DMS153 treated with DMSO at 0.1 percent for 48 hours (cell line): ENCODE measurements around the gene CD72.

ENCODE experiments used
- DNase-seq: peaks from one replicate; lab custom pipeline; 2025; ENCODE audit not compliant: unreplicated experiment; lab: John Stamatoyannopoulos, UW

Gene CD72, protein sequence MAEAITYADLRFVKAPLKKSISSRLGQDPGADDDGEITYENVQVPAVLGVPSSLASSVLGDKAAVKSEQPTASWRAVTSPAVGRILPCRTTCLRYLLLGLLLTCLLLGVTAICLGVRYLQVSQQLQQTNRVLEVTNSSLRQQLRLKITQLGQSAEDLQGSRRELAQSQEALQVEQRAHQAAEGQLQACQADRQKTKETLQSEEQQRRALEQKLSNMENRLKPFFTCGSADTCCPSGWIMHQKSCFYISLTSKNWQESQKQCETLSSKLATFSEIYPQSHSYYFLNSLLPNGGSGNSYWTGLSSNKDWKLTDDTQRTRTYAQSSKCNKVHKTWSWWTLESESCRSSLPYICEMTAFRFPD

DNA sequence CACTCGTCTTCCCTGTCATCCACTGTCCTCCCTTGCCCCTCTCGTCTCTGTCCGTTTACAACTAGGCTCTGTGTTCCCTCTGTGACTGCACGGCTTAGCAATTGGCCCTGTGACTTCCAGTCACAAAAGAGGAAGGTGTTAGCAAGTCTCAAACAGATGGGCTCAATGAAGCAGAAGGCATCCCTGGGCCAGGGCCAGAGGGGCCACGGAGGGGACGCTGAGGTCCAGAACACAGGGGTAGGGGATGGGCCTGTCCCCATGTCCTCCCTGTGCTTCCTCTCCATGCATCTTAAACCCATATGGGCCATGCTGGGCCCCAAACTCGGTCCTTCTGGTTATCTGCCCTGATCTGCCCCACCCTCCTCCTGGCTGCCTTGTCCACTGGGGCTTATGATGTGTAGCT is at the start of gene CD72:
Gene CD72 (minus strand): TSS at position 89 of the 403 bp plus-strand sequence. CDS start 110 bp downstream, outside the sequence.
- DNase-seq: no peak

DNA sequence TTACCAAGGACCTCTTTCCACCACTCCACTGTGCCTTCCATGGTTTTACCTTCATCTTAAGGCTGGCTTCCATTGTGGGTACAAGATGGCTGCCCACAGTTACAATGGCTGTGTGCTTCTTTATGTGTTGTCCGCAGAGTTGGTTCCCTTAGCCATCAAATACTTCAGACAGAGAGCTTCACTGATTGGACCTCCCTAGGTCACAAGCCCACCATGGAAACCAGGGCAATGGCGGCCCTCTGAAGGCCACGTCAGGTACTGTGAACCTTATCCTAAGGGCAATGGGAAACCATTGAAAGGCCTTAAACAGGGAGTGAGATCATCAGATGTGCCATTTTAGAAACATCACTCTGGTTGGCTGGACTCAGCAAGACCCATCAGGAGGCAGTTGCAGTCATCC is 49.7 kb upstream of the CD72 start:
- no peak for DNase-seq

DNA sequence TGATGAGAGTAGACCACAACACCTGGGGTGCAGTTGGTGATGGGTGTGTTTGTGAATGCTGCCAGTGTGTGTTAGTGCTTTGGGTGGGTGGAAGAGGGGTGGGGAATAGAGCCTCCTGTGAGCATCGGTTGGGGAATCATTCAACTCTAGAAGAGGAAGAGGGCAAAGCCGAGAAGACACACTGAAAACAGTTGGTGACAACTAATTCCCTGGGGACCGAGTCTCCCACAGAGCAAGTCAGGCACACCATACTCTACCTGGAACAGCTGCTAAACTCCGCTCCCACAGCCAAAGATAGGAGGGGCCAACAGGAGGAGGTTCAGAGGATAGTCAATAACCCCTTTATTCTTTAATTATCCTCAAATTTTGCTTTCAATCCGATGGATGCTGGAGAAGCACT is 48.3 kb upstream of the CD72 start:
- no peak for DNase-seq

DNA sequence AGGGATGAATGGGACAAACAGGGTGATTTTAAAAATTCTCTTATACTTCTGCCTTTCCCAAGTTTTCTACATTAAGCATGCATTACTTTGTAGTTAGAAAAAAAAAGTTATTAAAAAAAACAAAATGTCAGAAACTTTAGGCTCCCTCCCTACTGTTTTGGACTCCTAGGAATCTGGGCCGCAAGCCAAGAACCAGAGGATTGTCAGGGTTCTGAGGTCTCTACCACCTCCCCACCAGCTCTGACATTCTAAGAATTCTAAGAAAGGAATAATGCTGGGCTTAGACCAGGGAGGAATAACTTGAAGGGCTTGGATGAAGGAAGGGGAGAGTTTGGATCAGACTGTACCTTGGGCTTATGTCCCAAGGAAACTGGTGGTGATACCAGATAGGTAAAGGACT is 47.8 kb upstream of the CD72 start:
- DNase-seq: no peak

DNA sequence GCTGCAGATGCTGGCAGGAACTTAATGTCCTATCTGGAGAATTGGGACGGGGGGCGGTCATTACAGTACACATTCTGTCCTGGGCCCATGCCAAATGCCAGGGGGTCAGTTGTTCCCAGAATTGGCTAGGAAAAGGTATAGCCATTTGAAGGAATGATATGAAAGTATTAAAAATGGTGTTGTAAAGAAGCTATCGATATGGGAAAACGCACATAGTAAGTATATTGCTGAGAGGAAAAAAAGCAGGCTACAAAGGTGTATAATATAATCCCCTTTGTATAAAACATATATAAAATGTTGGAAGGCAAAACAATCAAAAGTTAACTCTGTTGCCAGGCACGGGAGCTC is 47.2 kb upstream of the CD72 start:
- DNase-seq: no peak

DNA sequence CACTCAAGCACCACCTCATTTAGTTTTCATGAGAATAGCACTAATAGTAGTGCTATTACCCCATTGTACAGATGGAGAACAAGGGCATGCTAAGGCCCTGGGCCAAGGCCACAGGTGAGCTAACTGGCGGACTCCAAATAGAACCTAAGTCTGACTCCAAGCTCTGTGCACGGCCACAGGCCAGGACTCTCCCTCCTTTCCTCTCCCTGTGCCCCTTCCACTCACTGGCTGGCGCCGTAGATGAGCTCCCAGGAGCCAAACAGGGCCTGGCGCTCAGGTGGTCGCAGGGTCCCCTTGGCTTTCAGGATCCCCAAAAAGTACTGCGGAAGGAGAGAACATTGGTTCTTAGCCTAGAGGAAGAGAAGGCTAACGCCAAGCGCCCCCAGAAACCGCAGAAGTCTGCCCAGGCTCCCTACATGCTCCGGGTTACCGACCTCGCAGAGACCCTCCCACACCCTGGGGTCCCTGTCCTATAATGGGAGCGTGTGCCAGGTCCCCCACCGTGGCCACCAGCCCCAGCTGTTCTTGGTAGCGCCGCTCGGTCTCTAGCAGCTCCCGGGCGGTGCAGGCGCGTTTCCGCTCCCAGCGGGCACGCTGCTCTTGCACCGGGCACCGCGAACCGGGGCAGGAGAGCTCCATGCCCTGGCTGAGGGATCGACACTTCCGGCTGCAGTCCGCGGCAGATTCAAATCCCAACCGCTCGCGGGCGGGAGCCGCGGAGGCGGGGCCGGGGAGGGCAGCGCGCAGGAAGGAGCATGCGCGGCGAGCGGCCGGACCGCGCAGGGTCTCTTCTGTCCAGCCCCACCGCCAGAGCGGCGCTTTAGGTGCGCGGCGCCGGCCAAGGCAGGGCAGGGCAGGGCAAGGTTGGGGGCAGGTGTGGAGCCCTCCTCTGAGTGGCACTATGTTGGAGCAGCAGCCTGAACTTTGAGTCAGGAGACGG is 46.6 kb upstream of the CD72 start, which contains the start of gene ARHGEF39:
Gene ARHGEF39 (minus strand): TSS at position 665 of the 940 bp plus-strand sequence. CDS start 26 bp downstream, at position 639.
- peak; percentile 64 for DNase-seq

DNA sequence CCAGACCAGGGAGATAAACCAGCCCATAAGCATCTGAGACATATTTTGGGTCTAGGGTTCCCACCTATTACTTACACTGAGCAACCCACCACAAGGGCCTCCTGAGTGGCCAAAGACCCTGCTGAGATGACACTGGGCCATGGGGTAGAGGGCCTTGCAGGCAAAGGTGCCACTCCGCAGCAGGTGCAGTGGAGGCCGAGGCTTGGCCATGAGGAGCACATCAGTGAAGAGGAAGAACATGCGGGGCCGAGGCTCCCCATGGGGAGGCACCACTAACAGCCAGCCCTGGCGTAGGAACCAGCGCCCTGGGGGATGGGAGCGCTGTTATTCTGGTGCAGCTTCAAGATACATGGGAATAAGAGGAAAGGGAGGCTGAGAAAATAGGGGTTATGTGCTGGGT is 44.2 kb upstream of the CD72 start:
- DNase-seq: no peak

DNA sequence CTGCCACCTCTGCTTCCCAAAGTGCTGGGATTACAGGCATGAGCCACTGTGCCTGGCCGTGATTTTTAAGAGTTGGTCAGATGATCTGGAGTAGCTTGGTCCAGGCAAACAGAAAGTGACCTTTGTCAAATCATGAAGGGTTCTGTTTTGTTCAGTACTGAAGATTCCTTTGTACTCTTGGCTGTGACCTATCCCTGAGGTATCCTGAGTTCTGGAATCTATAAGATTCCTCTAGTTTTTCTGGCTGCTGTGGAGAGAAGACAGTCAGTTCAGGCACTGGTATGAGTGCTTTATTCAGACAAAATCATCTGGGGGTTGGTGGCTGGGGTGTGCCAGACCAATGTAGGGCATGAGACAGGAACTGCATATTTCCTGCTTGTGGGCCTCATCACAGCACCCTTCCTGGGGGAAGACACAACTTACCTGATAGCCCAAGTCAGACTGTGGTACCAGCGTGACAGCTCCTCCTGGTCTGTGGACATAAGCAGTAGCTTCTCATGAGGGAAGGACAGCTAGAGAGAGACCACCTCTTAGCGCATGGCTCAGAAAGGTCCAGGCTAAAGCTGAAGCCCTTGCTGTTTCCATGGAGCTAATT is 43.6 kb upstream of the CD72 start:
- DNase-seq: no peak

DNA sequence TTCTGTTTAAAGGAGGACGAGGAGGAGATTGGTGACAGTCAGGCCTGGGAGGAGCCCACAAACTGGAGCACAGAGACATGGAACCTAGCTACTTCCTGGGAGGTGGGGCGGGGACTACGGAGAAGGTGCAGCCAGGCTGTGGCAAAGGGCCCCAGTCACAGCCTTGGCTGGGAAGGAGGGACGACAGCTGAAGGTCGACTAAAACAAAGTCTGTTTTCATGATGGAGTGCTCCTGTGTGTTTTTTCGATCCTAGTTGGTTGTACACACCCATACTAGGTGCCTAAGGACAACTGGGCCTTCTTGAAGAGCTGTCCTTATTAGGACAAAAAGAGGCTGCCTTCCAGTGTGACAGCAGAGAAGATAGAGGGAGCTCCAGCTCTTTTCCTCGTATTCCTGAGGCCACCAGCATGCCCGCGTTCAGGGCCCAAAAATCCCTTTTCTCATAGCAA is 42.8 kb upstream of the CD72 start:
- no peak for DNase-seq

DNA sequence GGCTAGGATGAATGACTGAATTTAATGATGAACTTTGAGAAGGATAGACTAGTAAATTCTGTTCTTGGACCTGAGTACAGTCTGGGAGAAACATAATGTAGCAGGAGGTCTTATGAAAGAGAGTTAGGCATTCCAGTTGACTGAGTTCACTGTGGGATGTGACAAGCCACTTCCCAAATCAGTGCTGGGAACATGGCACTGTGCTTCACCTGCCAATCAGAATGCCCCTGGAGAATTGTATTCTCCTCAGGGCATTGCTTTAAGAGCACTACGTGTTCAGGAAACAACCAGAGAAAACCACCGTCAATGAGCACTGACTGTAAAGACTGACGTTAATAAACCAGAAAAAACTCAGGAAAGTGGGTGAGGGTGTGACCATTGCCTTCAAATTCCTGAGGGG is 41.1 kb upstream of the CD72 start:
- no peak for DNase-seq

DNA sequence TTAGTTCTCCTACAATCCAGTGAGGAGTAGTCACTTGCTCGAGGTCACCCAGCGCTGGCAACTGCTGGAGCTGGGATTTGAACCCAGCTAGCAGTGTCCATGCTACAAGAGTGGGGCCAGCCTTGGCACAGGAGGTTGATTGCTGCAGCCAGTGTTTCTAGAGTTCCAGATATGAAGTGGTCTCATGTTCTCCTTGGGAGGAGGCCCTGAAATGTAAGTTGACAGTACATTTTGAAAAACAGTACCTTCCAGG is 40.7 kb upstream of the CD72 start:
- no peak for DNase-seq

DNA sequence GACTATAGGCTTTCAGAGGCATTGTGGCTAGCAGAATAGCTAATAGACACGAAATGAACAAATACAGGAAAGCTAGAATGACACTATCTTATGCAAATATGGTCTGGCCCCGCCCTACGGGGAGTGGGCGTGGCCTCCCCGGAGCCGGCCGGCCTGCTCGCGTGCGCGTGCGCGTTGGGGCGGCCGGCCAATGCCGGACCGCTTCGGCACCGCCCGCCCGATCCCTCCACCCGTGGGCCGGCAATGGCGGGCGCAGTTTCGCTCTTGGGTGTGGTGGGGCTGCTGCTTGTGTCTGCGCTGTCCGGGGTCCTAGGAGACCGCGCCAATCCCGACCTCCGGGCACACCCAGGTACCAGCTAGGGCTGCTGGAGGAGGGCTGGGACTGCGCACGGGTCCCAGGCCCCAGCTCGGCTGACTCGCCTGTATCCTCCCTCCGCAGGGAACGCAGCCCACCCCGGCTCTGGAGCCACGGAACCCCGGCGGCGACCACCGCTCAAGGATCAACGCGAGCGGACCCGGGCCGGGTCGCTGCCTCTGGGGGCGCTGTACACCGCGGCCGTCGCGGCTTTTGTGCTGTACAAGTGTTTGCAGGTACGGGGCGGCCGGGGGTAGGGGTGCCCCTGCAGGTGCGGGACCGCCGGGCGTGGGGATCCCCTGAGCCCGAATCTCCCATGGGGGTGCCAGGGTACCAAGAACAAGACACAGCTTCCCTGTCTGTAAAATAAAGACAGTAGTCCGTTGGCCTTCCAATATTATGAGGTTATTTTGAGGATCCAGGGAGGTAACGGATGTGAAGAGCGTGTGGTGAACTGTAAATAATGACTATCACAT is 40.1 kb upstream of the CD72 start, which contains the start of gene CCDC107:
Gene CCDC107 (plus strand): TSS at position 156 of the 831 bp plus-strand sequence. CDS start 88 bp downstream, at position 244.
- peak; percentile 77 for DNase-seq

DNA sequence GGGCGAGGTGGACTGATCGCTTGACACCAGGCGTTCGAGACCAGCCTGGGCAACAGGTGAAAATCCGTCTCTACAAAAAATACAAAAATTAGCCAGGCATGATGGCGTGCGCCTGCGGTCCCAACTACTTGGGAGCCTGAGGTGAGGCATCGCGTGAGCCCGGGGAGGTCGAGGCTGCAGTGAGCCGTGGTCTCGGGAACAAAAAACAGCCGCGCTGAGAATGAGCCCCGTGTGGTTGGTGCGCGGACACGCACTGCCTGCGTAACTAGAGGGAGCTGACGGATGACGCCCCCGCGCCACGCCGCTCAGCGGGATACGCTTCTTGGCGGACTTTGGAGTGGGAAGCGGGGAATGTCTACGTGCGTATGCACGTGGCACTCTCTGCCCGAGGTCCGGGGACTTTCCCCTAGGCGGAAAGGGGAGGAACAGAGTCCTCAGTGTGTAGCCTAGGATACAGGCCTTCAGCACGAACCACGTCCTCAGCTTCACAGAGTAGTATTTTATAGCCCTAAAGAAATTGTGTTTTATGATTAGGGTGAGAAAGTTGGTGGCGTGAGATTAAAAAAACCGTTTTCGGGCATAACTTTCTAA is 39.4 kb upstream of the CD72 start, which contains the start of gene RMRP:
Gene RMRP (minus strand): TSS at position 474 of the 591 bp plus-strand sequence.
- DNase-seq: peak; percentile 93

DNA sequence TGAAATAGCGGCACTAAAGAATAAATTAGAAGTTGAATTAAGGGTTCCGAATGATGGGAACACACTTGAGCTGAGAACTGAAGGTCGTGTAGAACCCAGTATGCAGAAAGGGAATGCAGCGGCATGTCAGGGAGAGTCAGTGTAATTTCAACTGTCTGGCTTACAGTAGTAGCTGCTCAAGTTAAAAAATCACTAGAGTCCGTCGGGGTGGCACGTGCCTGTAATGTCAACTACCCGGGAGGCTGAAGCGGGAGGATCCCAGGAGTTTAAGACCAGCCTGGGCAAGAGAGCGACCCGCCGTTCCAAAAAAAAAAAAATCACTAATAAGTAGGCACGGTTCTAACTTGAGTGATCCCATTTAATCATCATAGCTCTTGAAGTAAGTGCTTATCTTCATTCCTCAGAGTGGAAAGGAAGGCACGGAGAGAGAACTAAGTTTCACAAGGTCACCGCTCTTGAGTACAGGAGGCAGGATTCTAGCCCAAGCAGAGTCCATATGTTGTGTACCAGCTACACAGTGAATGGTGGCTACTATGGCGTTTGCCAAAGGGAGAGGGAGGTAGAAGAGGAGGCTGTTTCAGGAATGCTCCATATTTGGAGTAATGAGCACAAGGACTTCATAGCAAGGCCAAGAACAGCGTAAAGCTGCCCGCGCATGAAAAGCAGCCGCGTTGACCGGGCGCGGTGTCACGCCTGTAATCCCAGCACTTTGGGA is 38.8 kb upstream of the CD72 start:
- no peak for DNase-seq

DNA sequence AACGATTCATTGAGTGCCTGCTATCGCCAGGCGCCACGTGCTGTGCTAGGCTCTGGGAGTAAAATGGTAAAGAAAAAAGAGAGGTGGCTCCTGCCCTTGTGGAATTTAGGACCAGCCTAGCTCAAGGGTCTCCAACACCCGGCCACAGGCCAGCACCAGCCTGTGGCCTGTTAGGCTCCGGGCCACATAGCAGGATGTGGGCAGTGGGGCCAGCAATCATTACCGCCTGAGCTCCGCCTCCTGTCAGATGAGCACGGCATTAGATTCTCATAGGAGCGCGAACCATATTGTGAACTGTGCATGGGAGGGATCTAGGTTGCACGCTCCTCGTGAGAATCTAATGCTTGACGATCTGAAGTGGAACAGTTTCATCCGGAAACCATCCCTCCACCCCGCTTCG is 38.1 kb upstream of the CD72 start:
- no peak for DNase-seq

DNA sequence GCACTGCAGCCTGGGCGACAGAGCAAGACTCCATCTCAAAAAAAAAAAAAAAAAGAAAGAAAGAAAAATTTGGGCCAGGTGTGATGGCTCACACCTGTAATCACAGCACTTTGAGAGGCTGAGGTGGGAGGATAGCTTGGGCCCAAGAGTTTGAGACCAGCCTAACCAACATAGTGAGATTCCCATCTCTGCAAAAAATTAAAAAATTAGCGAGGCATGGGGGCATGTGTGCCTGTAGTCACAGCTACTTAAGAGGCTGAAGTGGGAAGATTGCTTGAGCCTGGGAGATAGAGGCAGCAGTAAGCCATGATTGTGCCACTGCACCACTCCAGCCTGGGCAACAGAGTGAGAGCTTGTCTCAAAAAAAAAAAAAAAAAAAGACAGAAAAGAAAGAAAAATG is 35.4 kb upstream of the CD72 start:
- no peak for DNase-seq

DNA sequence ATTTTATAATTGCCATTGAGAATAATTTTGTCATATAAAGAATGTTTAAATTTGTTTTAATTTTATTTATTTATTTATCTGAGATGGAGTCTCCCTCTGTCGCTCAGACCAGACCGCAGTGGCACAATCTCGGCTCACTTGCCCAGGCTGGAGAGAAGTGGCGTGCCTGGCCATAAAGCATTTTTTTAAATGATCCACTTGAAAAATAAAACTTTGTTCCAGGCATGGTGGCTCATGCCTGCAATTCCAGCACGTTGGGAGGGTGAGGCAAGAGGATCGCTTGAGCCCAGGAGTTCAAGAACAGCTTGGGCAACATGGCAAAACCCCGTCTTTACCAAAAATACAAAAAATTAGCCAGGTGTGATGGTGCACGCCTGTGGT is 34.6 kb upstream of the CD72 start:
- no peak for DNase-seq

DNA sequence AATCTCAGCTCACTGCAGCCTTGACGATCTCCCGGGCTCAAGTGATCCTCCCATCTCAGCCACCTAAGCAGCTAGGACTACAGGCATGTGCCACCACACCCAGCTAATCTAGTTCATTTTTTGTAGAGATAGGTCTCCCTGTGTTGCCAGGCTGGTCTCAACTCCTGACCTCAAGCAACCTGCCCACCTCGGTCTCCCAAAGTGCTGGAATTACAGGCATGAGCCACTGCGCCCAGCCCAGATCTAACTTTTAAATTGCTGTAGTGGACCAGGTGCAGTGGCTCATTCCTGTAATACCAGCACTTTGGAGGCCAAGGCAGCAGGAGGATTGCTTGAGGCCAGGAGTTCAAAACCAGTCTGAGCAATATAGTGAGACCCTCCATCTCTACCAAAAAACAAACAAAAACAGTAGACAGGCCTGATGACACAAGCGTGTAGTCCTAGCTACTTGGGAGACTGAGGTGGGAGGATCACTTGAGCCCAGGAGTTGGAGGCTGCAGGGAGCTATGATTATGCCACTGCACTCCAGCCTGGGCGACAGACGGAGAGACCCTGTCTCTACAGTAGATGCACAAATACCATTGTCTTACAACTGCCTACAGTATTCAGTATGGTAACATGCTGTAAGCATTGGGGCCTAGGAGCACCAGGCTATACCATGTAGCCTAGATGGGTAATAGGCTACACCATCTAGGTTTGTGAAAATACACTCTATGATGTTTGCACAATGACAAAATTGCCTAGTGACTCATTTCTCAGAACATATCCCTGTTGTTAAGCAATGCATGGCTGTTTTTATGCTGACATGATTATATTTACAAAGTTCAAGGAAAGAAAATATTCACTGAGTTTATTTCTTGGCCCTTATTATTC is 34.0 kb upstream of the CD72 start:
- DNase-seq: no peak
